GM18858 (cell line): Measurements from ENCODE around the gene H2BK1.

Source experiments
- ATAC-seq: cut with Tn5 transposase; IDR thresholded peaks from one replicate; pipeline ENCODE4 v1.9.1; 2021; ENCODE audit not compliant: unreplicated experiment

The H2BK1 gene

GRCh38 chr7:151245360-151246101 is 35.2 kb upstream of the H2BK1 start:
- no peak for ATAC-seq

- no peak for ATAC-seq
Measured at GRCh38 chr7:151244841-151245346, 34.6 kb upstream of the H2BK1 start.

- ATAC-seq, result no peak
Measured at GRCh38 chr7:151244196-151244840, 34.0 kb upstream of the H2BK1 start.

GRCh38 chr7:151243408-151244195 is 33.3 kb upstream of the H2BK1 start:
- no peak for ATAC-seq

GRCh38 chr7:151243045-151243349 is 32.7 kb upstream of the H2BK1 start:
- no peak for ATAC-seq

GRCh38 chr7:151242159-151243044 is 32.1 kb upstream of the H2BK1 start:
- ATAC-seq, result no peak

- no peak for ATAC-seq
Measured at GRCh38 chr7:151241755-151242096, 31.4 kb upstream of the H2BK1 start.

GRCh38 chr7:151240942-151241754 is 30.9 kb upstream of the H2BK1 start:
- no peak for ATAC-seq

- ATAC-seq, result no peak
Measured at GRCh38 chr7:151240536-151240935, 30.2 kb upstream of the H2BK1 start.

GRCh38 chr7:151239837-151240459 is 29.7 kb upstream of the H2BK1 start:
- ATAC-seq, result no peak

GRCh38 chr7:151238924-151239836 is 28.9 kb upstream of the H2BK1 start:
- no peak for ATAC-seq

- ATAC-seq, result no peak
Measured at GRCh38 chr7:151238190-151238810, 28.0 kb upstream of the H2BK1 start.

GRCh38 chr7:151237244-151238189 is 27.2 kb upstream of the H2BK1 start:
- no peak for ATAC-seq

- no peak for ATAC-seq
Measured at GRCh38 chr7:151236406-151236805, 26.1 kb upstream of the H2BK1 start.

- ATAC-seq, result no peak
Measured at GRCh38 chr7:151235091-151235787, 25.0 kb upstream of the H2BK1 start.

- ATAC-seq, result no peak
Measured at GRCh38 chr7:151233804-151234203, 23.5 kb upstream of the H2BK1 start.
